ENCODE measurements around the gene SCRT2.

SCRT2 gene

DNA sequence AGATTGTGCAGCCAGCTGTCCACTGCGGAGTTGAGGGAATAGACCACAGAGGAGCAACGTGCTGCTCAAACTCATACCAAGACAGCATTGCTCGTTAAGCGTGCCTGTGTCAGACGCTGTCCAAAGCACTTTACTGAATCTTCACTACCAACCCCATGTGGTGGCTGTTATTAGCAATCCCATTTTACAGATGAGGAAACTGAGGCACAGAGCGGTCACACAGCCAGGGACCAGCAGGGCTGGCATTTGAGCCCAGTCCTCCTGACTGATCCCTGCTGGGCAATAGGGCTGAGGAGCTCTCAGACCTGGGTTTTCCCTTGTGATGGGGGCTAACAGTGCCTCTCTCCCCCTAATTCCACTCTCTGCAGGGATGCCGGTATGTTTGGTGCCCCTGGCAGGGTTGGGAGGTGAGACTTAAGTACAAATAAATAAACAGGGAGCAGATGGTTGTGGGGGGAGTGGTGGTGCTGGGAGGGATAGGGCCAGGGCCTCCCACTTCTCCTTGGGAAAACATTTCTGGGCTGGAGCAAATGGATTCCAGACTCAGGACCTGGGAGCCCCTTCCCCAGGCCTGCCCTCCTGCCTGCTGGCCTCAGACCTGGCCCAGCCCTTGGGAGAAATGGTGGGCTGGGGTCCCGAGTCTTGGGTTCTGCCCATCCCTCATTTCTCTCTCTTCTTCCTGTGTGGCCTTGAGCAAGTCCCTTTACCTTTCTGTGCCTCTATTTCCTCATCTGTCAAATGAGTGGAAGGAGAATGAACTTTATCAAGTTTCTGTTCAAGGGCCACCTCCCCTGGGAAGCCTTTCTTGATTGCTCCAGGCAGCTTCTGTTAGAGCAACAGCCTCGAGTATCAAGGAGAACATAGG lies 40.3 kb downstream of the SCRT2 start:
- DNase-seq (ENCODE audit: low spot score) = no peak
- FAIRE-seq = no peak

GRCh38 chr20:634148-634925 lies 41.3 kb downstream of the SCRT2 start:
- DNase-seq (ENCODE audit: low spot score) (no peak), FAIRE-seq (no peak)

GRCh38 chr20:631101-631500 lies 44.5 kb downstream of the SCRT2 start:
- no peak for DNase-seq (ENCODE audit: low spot score)
- peak; percentile 42 for FAIRE-seq

DNA sequence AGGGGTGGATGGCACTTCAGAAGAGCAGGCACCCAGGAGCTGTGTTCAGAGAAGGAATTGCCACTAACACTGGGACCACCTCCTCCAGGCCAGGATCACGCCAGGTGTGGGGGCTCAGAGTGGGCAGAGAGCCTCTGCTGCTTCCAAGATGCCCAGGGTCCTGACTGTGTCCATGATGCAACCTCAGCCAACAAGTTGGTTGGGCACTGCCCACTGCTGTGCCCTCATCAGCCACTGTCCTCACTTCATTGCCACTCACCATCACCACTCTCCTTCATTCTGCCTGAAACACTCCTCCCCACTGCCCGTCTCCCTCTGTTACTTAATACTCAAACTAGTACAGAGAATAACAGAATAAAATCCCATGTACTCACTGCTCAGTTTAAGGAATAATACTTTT lies 49.0 kb downstream of the SCRT2 start:
- DNase-seq (ENCODE audit: low spot score) = no peak
- no peak for FAIRE-seq

DNA sequence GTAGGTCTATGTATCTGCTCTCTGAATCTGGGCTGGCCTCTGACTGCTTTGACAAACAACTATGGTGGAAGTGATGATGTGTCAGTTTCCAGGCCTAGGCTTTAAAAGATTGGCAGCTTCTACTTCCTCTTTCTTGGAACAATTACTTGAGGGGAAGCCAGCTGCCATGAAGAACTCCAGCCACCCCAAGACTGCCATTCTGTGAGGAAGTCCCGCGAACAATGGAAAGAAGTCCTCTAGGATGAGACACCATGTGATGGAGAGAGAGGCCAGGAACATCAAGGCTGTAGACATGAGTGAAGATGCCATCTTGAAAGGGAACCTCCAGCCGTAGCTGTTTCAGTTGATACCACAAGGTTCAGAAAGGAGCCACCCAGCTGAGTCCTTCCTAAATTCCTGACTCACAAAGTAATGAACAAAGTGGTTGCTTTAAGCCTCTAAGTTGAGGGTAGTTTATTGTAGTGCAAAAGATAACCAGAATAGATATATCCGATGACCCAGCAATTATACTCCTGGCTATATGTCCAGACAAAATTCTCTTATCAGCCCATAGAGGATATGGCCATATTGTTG lies 50.2 kb downstream of the SCRT2 start:
- no peak for DNase-seq (ENCODE audit: low spot score)
- FAIRE-seq = peak; percentile 20

DNA sequence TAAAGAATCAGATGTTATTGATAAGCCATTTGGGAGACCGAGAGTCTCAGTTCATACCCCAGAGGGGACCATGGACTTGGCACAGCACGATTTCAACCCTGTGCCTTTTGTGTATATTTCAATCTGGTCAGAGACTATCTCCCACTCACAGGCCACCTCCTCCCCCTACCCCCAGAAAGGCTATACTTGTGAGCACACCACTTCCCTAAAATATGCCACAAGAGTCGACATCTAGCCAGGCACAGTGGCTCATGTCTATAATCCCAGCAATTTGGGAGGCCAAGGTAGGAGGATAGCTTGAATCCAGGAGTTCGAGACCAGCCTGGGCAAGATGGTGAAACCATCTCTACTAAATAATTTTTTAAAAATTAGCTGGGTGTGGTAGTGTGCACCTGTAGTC lies 51.9 kb downstream of the SCRT2 start:
- FAIRE-seq (no peak), DNase-seq (ENCODE audit: low spot score) (no peak)

DNA sequence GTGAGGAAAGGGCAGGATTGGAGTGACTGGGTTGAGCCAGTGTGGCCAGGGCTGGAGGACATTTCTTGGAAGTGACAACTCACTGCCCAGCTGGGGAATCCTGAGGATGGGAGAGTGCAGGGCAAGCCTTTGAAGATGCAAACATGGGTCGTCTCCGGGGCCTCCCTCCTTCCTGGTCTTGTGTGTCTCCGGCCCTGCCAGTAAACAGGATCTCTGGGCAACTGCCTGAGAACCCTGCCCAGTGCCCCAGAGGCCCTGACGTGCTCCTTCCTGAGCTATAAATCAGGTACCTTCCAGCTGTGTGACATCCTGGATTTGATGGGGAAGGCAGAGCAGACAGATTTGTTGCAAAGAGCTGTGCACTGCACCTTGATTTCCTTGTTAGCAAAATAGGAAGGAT lies 52.6 kb downstream of the SCRT2 start:
- DNase-seq (ENCODE audit: low spot score) = no peak
- FAIRE-seq = no peak

- FAIRE-seq = no peak
- no peak for DNase-seq (ENCODE audit: low spot score)
Observed at GRCh38 chr20:622161-622560, 53.4 kb downstream of the SCRT2 start.

DNA sequence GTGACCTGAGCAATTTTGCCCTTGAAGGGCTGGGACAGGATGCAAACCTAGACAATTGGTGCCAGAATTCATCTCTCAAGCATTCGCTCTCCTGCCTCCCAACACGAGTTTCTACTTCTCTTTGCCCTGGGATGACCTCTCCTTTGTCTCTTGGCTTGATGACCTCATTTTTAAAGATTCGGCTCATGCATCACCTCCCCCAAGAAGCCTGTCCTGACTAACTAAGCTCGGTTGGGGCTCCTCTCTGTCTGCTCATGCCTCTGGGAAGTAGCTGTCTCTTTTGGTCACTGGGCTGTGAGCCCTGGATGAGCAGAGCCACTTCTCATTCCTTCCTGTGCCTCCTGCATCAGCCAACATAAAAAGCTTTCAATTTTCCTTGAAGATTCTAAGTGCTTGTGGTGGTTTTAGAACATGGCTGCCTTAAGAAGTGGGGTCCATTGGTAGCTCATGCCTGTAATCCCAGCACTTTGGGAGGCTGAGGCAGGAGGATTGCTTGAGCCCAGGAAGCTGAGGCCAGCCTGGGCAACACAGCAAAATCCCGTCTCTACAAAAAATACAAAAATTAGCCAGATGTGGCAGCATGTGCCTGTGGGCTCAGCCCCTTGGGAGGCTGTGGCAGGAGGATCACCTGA lies 54.4 kb downstream of the SCRT2 start:
- FAIRE-seq (no peak), DNase-seq (ENCODE audit: low spot score) (peak; percentile 62)

DNA sequence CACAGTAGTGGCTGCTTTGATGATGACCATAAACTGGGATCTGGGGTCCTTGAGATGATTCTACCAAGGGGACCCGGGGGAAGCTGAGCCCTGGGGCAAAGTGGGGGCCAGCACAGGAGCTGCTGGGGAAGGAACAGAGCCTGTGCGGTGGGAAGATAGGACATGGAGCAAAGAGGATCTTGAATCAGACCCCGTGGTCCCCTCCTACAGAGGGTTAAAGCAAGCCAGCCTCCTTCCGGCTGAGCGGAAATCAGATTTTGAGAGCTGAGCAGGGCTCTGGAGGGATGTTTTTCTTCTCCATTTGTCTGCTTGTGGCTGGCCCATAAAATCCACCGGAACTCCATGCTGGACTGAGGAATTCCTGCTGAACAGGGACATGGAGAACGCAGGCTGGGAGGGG lies 55.4 kb downstream of the SCRT2 start:
- FAIRE-seq (no peak), DNase-seq (ENCODE audit: low spot score) (no peak)

GRCh38 chr20:618980-619379 lies 56.6 kb downstream of the SCRT2 start:
- no peak for DNase-seq (ENCODE audit: low spot score)
- FAIRE-seq = no peak

- FAIRE-seq = no peak
- no peak for DNase-seq (ENCODE audit: low spot score)
Observed at GRCh38 chr20:617934-618690, 57.5 kb downstream of the SCRT2 start.

DNA sequence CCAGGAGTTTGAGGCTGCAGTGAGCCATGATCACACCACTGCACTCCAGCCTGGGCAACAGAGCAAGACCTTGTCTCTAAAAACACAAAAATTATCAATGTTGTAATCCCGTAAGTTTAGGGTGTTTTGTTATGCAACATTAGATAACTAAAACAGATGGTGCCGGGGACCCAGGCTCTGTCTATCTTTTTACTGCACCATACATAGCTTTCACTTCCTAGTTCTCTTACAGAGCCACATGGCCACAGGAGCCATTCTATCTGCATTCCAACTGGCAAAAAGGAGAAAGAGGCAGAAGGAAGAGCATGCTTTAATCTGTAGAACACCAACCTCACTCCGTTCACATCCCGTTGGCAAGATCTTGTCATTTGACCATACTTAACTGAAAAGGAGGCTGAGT lies 60.1 kb downstream of the SCRT2 start:
- DNase-seq (ENCODE audit: low spot score) = no peak
- no peak for FAIRE-seq

DNA sequence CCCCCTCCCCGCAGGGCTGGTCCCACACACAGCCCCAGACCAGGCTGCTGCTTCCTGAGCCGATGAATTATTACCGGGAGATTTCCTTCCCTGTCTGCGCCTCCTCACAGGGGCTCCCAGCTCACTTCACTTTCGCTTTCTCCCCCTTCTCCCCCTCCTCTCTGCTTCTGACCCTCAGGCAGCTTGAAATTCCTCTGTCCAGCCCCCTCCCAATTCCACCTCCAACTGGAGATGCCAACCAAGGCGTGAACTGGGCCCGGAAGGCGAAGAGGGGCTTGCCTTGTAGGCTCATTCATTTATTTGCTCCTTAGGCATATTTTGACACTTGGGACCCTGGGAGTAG lies 63.8 kb downstream of the SCRT2 start:
- DNase-seq (ENCODE audit: low spot score) = no peak
- FAIRE-seq = no peak

All from urothelium cell line (cell line).